HG03045 (cell line): Measurements from ENCODE around the gene PAQR8.

Source experiments
- ATAC-seq: cut with Tn5 transposase; IDR thresholded peaks from one replicate; pipeline ENCODE4 v1.9.1; 2021; ENCODE audit warnings: mild to moderate bottlenecking, moderate library complexity; ENCODE audit not compliant: unreplicated experiment

Gene PAQR8

GRCh38 chr6:52361945-52362442 lies at the start of gene PAQR8:
TSS of gene PAQR8 (plus strand) at chr6:52362151. CDS start at chr6:52403214, 41,063 bp downstream.
- ATAC-seq = peak; percentile 91

DNA sequence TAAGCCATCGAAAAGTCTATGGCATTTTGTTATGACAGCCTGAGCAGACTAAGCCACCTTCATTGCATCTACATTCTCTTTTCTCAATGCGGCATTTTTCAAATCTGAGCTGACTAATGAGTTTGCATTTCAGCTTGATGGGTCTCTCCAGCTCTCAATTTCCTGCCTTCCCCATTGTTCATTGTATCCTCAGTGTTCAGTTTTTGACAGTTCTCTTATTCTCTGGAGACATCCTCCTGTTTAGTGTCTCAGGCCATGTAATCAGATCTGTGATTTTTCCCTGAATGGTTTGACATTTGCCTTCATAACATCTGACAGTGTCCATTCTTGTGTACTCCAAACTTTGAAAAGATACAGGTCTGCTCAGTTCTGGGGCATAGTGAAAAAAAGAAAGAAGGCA lies 49.5 kb upstream of the PAQR8 start:
- no peak for ATAC-seq

GRCh38 chr6:52314752-52315151 lies 47.2 kb upstream of the PAQR8 start:
- ATAC-seq = no peak

- no peak for ATAC-seq
Observed at GRCh38 chr6:52317211-52317610, 44.7 kb upstream of the PAQR8 start.

DNA sequence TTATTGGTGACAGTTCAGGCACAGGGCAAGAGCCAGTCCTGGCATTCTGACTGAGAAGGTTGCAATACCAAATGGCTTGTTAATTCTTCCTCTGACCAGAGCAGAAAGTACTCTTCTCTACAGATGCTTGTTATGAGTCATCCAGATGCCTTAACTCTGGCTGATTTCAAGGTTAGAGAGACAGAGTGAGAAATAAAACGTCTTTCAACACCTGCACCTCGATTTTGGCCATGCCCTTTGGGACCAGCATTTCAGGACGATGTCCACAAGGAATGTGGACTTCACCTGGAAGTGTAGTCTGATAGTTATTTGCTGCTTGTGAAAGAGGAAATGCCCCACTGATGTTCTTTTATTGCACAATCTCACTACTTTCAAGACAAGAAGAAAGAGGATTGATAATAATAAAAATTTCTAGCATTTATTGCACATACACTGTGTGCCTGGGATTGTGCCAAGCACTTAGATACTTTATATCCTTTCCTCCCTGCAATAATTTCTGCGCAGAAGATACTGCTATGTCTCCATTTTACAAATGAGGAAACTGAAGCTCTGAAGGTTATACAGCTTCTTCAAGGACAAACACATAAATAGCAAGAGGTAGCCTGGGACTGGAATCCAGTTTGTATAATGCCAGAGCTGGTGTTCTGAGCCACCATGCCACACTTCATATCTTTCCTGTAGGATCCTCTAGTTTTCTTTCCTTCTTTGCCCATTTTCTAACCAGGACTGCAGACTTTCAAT lies 43.9 kb upstream of the PAQR8 start:
- peak; percentile 95 for ATAC-seq

DNA sequence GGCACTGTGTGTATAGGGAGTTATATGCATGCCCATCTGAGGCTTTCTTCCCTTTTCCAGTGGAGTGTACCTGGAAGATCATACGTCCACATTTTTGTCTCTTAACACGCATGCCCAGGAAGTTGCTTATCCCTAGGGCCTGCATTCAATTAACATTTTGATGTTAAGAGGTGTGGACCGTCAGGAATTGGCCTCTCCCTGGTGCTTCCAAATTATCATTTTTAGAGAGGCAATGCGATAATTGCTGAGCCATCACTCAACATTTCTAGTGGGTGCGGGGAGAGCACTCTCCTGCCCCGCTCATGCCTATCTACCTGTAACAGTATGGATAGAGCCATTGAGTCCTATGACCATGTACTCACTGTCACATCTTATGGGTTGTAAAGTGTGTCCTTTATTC lies 37.8 kb upstream of the PAQR8 start:
- no peak for ATAC-seq

DNA sequence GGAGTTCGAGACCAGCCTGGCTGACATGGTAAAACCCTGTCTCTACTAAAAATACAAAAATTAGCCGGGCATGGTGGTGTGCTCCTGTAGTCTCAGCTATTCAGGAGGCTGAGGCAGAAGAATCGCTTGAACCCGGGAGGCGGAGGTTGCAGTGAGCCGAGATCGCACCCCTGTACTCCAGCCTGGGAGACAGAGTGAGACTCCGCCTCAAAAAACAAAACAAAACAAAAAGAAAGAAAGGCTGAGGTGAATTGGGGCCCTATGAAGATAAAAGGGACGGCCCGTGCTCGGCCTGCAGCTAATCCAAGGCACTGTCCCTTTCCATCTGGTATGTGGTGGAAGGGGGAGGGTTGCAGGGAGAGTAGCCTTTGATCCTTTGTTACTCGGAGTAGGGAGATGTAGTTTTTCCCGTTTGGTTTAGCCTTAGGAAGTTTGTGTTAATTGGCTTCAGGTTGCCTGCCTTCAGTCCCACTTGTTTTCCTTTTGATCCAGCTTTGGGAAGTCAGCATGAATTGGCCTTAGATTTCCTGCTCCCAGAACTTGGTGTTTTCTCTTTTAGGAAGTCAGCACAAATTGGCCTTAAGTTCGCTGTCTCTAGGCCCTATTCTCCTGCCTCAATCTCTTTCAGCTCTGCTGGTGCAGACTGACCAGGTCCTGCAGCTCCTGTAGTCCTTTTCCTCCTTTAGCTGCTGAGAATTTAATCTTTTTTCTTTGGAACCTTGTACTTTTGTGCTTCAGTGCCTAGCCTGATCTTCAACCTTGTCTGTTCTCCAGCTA lies 36.1 kb upstream of the PAQR8 start:
- no peak for ATAC-seq

DNA sequence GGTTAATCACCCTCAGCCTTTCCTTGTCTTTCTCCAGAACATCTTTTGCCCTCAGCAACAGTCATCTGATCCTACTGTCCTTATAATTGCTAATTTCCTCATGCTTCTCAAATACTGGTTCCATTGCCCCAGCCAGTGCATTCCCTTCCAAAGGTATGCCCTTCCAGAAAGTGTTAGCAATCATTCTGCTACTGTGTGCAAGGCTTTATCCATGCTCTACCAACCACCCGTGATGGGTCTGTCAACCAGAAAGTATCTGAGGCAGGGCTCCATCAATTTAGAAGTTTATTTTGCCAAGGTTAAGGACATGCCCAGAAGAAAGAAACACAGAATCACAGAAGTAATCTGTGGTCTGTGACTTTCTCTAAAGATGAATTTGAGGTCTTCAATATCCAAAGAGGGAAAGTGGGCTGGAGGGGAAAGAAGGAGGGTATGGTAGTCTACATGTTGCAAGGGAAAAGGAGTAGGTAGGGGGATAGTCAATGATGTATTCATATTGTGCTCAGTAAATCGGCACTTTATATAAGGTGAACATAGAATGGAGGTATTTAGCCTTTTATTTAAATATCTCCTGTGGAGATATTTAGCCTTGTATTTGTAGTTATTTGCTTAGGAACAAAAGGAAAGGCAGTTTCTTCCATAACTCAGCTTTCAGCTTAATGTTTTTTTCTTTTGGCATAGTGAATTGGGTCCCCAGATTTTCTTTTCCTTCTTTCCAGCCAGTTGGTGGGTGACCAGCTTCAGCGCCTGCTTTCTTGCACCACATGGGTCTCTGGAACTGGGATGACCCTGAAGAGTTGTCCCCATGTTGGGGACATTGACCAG lies 35.2 kb upstream of the PAQR8 start:
- no peak for ATAC-seq

GRCh38 chr6:52328303-52328662 lies 33.7 kb upstream of the PAQR8 start:
- no peak for ATAC-seq

DNA sequence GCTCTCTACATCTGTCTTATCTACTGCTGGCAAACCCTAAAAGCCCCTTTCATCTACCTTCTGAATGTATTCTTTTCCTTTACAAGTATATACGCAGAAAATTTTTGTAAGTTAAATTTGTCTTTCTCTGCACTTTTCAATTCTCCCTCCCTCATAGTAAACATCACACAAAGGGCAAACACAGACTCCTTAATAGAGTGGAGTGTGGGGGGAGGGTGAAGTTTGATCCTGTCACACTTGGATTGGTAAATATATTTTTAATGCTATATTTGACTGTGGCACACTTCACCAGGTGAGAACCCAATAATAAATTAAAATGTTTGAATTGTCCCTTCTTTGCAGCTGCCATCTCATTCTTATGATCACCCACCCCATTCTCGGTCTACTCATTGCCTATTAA lies 33.2 kb upstream of the PAQR8 start:
- no peak for ATAC-seq

DNA sequence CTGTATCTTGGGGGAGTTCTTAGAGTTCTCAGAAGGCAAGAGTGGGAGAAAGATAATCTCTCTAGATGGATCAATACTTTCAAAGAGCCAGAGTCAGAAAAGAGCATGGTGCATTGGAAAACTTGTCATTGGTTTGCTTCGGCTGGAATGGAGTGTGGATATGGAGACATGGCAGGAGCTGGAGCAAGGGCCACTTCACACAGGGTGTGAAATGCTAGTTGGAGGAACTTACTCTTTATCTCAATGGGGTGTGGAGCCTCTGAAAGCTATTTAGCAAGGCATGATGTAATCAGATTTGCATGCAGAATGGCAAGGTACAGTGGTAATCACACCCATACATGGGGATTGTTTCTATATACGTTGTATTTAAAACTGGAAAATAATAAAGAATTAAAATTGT lies 31.5 kb upstream of the PAQR8 start:
- ATAC-seq = no peak

DNA sequence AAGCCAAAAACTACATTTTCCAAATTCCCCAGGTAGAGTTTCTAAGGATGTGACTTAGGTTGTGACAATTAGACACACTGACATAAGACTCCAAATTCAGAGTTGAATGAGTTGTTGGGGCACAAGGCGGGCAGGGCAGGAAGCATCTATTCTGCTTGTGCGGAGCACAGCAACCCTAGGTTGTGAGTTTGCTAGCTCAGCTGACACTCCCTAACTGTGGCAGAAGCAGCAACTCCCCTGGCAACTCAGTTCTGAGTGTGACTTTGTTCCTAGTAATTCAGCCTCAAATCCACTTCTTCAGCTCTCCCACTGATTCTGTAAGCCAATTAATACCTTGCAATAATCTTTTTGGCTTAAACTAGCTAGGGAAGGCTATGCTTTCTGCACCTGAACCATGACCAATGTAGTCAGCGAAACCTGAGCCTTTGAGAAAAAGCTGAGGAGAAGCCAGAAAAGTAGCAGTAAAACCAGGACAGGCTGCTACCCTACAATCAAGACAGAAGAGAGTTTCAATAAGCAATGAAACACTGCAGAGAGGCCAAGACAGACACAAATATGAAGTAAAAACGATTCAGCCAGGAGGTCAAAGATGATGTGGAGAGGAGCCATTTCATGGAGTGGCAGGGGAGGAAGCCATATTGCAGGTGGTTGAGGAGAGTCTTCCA lies 30.0 kb upstream of the PAQR8 start:
- no peak for ATAC-seq

DNA sequence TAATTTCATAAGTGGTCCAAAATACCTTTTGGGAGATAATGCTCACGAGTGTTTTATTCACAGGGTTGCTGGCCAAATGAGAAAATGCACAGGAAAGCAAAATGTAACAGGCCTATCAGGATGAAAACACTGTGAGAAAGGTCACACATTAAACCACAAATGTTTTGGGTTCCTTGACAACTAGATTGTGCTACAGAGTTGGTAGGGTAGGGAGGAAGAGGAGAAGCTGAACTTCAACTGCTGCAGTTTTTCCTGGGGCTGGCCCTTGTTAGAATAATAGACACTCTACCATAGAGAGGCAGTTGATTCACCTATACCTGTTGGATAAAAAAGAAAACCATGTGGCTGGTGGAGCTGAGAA lies 28.1 kb upstream of the PAQR8 start:
- ATAC-seq = no peak

DNA sequence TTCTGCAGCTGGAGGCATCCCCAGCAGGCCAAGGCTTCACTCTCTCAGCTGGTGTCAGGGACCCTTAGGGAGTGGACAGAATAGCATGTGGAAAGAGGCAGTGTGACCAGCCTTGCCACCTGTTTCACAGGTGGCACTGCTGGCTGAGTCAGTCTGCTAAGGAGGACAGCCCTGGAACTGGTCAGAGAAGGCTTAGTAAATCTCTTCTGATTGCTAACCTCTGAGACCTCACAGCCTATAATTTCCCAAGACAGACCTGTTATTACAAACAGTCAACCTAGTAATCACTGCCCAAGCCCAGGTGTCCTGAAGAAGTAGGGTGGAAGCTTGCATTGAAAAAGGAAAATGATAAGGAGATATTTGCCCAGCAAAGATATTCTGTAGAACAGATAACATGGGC lies 26.4 kb upstream of the PAQR8 start:
- ATAC-seq = no peak

- ATAC-seq = no peak
Observed at GRCh38 chr6:52336919-52337561, 24.9 kb upstream of the PAQR8 start.

DNA sequence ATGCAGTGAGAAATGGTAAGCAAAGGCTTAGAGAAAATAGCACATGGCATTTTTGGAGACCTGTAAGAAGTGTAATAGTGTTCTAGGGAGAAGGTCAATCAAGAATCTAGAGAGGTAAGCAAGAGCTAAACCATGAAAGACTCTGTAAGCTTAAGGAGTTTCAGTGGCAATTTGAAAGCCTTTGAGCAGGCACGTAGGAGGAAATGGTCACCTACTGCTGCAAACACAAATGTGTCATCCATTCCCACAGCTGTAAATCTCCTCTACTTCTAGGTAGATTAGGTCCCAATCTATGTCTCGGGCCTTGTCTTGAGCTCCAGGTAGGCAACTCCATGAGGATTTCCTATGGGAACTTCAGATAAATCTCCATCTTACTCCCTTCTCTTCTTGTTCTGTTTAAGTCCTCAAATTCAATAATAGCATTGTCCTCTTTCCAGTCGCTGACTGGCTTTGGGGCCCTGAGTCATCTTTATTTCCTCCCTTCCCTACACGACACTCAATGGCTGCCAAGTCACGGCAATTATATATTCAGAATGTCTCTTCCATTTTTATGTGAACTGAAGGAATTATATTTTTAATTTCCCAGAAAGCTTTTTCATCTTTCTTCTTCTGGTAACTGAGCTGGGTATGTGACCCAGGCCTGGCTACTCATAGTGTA lies 24.2 kb upstream of the PAQR8 start:
- ATAC-seq = no peak

GRCh38 chr6:52340603-52340880 lies 21.4 kb upstream of the PAQR8 start:
- ATAC-seq = no peak

- no peak for ATAC-seq
Observed at GRCh38 chr6:52341561-52342260, 20.2 kb upstream of the PAQR8 start.

- no peak for ATAC-seq
Observed at GRCh38 chr6:52345311-52345710, 16.6 kb upstream of the PAQR8 start.

GRCh38 chr6:52346503-52346902 lies 15.4 kb upstream of the PAQR8 start:
- no peak for ATAC-seq
